ENCODE measurements around the gene BCDIN3D. TPM values are rescaled to one million over a fixed set of nuclear protein-coding genes. Genes with fewer than 3 reads are reported as not detected.

Gene BCDIN3D
- total RNA-seq, 2 donors from 2014 or later: 3.0 to 8.0 TPM

DNA sequence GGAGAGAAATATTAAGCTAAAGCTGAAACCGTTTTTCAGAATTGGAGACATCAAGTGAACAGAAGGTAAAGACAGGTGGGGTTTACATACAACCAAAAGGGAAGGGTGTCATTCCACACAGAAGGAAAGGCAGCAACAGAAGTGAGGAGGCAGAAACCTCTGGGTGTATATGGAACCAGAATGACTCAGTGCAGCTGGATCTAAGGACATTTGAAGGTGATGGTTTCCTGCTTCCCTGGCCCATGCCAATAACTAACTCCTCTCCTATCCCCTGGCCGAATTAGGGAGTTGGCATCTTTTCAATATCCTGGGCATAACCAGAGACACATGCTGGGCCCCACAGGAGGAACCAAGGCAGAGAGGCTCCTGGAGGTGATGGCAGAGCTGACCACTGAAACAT is 23.1 kb downstream of the BCDIN3D start:
- no peaks in the 10 kb centered on the region for H3K36me3 ChIP-seq
- TF ChIP-seq, protein P1, sequence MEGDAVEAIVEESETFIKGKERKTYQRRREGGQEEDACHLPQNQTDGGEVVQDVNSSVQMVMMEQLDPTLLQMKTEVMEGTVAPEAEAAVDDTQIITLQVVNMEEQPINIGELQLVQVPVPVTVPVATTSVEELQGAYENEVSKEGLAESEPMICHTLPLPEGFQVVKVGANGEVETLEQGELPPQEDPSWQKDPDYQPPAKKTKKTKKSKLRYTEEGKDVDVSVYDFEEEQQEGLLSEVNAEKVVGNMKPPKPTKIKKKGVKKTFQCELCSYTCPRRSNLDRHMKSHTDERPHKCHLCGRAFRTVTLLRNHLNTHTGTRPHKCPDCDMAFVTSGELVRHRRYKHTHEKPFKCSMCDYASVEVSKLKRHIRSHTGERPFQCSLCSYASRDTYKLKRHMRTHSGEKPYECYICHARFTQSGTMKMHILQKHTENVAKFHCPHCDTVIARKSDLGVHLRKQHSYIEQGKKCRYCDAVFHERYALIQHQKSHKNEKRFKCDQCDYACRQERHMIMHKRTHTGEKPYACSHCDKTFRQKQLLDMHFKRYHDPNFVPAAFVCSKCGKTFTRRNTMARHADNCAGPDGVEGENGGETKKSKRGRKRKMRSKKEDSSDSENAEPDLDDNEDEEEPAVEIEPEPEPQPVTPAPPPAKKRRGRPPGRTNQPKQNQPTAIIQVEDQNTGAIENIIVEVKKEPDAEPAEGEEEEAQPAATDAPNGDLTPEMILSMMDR (IDR thresholded peaks at IDR 0.05): no peak
- H3K4me1 ChIP-seq (replicated peaks): no peaks in the 10 kb centered on the region
- DNase-seq (ENCODE audit: low spot score): no peak
- H3K4me3 ChIP-seq: no peak overlapping the region
- H3K9me3 ChIP-seq: no peaks in the 10 kb centered on the region
- intact Hi-C loops (cut with DNase I): no loop called here
- no peak overlapping the region for H3K27ac ChIP-seq
- WGBS: 56% methylated on average over 2 of the region's 2 CpGs
- no peaks in the 10 kb centered on the region for H3K27me3 ChIP-seq (replicated peaks; ENCODE audit: insufficient read depth)

DNA sequence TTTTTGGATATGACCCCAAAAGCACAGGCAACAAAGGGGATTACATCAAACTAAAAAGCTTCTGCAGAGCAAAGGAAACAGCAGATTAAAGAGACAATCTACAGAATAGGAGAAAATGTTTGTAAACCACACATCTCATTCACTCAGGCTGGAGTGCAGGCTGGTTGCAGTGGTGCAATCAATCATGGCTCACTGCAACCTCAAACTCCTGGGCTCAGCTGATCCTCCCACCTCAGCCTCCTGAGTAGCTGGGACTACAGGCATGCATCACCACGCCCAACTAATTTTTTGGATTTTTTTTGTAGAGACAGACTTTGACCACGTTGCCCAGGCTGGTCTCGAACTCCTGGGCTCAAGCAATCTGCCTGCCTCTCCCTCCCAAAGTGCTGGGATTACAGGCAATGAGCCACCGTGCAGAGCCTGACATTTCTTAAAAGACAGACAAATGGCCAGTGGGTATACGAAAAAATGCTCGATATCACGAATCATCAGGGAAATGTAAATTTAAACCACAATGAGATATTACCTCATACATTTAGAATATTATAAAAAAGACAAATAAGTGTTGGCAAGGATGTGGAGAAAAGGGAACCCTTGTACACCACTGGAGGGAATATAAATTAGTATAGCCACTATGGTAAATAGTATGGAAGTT is 24.5 kb downstream of the BCDIN3D start:
- intact Hi-C loops (cut with DNase I): no loop called here
- DNase-seq (ENCODE audit: low spot score): no peak
- WGBS: 81% methylated on average over 7 of the region's 7 CpGs
- H3K36me3 ChIP-seq: no peaks in the 10 kb centered on the region
- no peak overlapping the region for H3K27ac ChIP-seq
- no peaks in the 10 kb centered on the region for H3K9me3 ChIP-seq
- no peaks in the 10 kb centered on the region for H3K4me1 ChIP-seq (replicated peaks)
- no peak overlapping the region for H3K4me3 ChIP-seq
- TF ChIP-seq, protein P1 (IDR thresholded peaks at IDR 0.05): no peak
- TF ChIP-seq POLR2AphosphoS5 (IDR thresholded peaks at IDR 0.05): no peak
- no peak for TF ChIP-seq POLR2A (IDR thresholded peaks at IDR 0.05)
- H3K27me3 ChIP-seq (replicated peaks; ENCODE audit: insufficient read depth): no peaks in the 10 kb centered on the region

DNA sequence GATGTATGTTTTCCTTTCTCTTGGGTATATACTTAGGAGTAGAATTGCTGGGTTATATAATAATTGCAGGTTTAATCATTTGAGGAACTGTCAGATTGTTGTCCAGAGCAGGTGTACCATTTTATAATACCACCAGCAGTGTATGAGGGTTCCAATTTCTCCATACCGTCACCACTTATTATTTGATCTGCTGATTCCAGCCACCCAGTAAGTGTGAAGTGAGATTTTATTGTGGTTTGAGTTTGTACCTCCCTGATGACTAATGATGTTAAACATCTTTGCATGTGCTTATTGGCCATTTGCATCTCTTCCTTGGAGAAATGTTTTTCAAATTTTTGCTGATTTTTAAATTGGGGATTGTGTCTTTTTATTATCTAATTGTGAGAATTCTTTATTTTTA is 29.8 kb downstream of the BCDIN3D start:
- intact Hi-C loops (cut with DNase I): no loop called here
- Histone ChIP-seq H3K9me3 (no peaks in the 10 kb centered on the region), H3K4me3 (no peak overlapping the region), H3K4me1 (replicated peaks) (no peaks in the 10 kb centered on the region), H3K36me3 (no peaks in the 10 kb centered on the region), H3K27me3 (replicated peaks; ENCODE audit: insufficient read depth) (no peaks in the 10 kb centered on the region), H3K27ac (no peak overlapping the region)
- no peak for DNase-seq (ENCODE audit: low spot score)
- TF ChIP-seq, protein P1 (IDR thresholded peaks at IDR 0.05): no peak
- TF ChIP-seq POLR2A (IDR thresholded peaks at IDR 0.05) (no peak), POLR2AphosphoS5 (IDR thresholded peaks at IDR 0.05) (no peak)
- 62% methylated on average over 1 of the region's 1 CpG for WGBS

DNA sequence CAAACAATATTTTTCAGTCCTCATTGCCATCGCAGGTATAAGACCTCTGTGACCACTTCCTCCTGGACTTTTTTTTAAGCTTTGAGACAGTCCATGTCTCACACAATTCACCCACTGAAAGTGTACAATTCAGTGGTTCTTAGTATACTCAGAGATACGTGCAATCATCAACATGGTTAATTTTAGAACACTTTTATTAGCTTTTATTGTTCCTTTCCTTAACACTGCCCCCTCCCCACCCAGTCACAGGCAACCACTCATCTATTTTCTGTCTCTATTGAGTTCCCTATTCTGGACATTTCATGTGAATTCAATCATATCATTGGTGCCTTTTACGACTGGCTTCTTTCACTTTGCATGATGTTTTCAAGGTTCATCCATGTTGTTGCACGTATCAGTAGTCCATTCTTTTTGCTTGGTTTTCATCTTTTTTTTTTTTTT is 30.9 kb downstream of the BCDIN3D start:
- Histone ChIP-seq H3K27ac (no peak overlapping the region), H3K9me3 (no peaks in the 10 kb centered on the region), H3K36me3 (no peaks in the 10 kb centered on the region), H3K4me1 (replicated peaks) (no peaks in the 10 kb centered on the region), H3K27me3 (replicated peaks; ENCODE audit: insufficient read depth) (no peaks in the 10 kb centered on the region), H3K4me3 (no peak overlapping the region)
- DNase-seq (ENCODE audit: low spot score): no peak
- intact Hi-C loops (cut with DNase I): no loop called here
- TF ChIP-seq POLR2A (IDR thresholded peaks at IDR 0.05) (no peak), POLR2AphosphoS5 (IDR thresholded peaks at IDR 0.05) (no peak)
- TF ChIP-seq, protein P1 (IDR thresholded peaks at IDR 0.05): no peak
- WGBS: 78% methylated on average over 4 of the region's 4 CpGs

DNA sequence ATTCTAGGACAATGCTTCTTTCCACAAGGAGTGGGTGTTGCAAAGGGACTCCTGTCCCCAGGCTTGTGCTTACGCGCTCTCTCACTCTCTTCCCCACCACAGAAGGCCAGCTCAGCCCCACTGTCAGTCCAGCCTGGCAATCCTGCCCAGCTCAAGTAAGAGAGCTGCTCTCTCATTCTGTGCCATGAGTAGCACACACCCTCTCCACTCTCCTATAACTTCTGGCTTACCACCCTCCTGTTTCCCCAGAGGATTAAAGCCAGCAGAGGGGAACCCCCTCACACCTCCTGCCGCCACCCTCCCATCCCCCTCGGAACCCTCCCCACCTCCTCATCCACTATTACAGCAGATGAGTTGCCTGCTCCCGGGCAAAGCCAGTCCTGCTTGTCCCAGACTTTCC is 31.8 kb downstream of the BCDIN3D start:
- Histone ChIP-seq H3K9me3 (no peaks in the 10 kb centered on the region), H3K27ac (no peak overlapping the region), H3K4me1 (replicated peaks) (no peaks in the 10 kb centered on the region), H3K4me3 (no peak overlapping the region), H3K27me3 (replicated peaks; ENCODE audit: insufficient read depth) (no peaks in the 10 kb centered on the region), H3K36me3 (no peaks in the 10 kb centered on the region)
- DNase-seq (ENCODE audit: low spot score): no peak
- 75% methylated on average over 5 of the region's 5 CpGs for whole genome bisulfite sequencing
- TF ChIP-seq POLR2A (IDR thresholded peaks at IDR 0.05) (no peak), POLR2AphosphoS5 (IDR thresholded peaks at IDR 0.05) (no peak)
- TF ChIP-seq, protein P1 (IDR thresholded peaks at IDR 0.05): no peak
- intact Hi-C loops (cut with DNase I): no loop called here

Data from prostate gland (tissue), 2 donors.